PC-9 (cell line): ENCODE results near the gene SLAMF6.

Experiments used
- EZH2 ChIP-seq: fragments of 200-600 bp; sonication (generic); IDR thresholded peaks from 2 replicates; pipeline ENCODE4 v1.8.0; 2017; ENCODE audit warnings: antibody characterized with exemption, low read depth
- TF ChIP-seq, protein P1 (sequence below): fragments of 200-600 bp; sonication (generic); conservative IDR thresholded peaks from 2 replicates; pipeline ENCODE4 v1.6.1; 2017; ENCODE audit warnings: mixed run types, antibody characterized with exemption, mild to moderate bottlenecking, moderate library complexity

DNA sequence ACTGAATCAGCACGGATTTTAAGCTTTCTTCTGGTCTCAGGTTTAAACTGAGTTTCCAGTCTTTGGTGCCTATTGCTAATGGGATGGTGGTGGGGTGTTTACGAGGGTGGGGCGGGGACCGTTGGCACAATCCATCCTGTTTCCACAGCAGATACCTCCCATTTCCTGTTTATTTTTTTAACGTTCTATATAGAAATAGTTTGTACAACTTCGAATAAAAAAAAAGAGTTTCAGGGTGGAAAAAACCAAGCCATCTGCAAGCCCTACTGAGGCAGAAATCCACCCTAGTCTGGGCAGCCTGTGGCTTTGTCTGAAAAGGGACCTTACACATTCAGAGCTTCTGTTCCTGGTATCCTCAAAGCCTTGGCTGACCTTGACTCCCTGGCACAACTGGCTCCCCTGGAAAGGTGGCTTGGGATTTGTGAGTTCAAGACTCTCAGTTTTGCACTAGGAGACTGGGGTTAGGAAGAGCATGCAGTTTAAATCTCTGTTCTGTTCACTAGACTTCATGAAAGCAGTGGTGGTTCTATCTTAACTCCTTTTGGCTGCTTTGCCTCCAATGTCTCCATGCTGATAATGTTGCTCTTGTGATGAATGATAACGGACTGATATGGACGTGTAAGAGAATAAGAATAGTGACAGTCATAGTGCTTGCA, 76.0 kb downstream of the SLAMF6 start:
- TF ChIP-seq, protein P1, sequence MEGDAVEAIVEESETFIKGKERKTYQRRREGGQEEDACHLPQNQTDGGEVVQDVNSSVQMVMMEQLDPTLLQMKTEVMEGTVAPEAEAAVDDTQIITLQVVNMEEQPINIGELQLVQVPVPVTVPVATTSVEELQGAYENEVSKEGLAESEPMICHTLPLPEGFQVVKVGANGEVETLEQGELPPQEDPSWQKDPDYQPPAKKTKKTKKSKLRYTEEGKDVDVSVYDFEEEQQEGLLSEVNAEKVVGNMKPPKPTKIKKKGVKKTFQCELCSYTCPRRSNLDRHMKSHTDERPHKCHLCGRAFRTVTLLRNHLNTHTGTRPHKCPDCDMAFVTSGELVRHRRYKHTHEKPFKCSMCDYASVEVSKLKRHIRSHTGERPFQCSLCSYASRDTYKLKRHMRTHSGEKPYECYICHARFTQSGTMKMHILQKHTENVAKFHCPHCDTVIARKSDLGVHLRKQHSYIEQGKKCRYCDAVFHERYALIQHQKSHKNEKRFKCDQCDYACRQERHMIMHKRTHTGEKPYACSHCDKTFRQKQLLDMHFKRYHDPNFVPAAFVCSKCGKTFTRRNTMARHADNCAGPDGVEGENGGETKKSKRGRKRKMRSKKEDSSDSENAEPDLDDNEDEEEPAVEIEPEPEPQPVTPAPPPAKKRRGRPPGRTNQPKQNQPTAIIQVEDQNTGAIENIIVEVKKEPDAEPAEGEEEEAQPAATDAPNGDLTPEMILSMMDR: no peak
- no peak for TF ChIP-seq EZH2
